GM12864 (cell line): ENCODE results near the gene PTGR3.
A peak's percentile ranks its signal among the peaks of the same experiment; 100 is the strongest.

ENCODE experiments used
- DNase-seq: peaks from one replicate; pipeline ENCODE4 v3.0.0-alpha.2; 2011; ENCODE audit warnings: low read depth
- H3K4me3 ChIP-seq: 2 replicates; pipeline ENCODE4 v1.5.1; 2011; ENCODE audit warnings: mild to moderate bottlenecking, low read depth, low read length, control low read depth
- TF ChIP-seq, protein P1 (sequence below): IDR thresholded peaks from 2 replicates; pipeline ENCODE4 v1.5.1; 2011; ENCODE audit warnings: low read depth, mild to moderate bottlenecking, moderate library complexity, low read length, control low read depth, inconsistent platforms; ENCODE audit errors: missing control alignments

The PTGR3 gene

DNA sequence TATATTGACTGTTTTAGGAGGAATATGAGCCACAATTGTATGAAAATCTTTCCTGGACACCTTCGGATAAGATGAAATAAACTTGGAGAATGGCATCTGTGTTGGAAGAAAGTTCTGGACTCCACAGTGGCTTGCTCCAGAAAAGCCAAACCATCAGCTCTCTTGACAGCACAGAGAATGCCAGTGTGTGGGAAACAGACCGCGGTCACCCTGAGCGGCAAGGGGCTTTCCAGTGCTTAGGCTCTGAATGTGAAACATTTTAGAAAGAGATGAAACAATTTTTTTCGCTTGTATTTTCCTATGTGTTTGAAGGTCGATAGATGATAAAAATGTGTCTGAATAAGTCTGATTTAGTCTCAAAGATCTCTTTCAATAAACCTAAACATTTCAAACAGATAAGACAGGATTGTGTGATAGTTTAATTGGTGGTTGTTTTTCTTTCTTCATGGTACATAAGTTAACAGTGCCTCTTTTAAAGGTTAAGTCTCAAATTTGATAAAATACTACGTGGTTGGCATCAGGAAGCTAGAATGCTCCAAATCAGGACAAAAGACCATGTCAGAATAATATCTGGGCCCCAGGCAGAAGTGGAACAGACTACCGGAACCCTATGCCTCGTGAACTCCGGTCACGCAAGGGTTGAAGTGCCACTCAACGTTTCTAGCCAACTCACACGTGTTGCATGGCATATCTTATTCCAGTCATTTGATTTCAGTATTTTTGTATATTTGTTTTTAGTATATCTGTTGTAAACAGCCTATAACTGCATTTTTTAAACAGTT is 28.9 kb downstream of the PTGR3 start:
- no peak overlapping the region for H3K4me3 ChIP-seq
- TF ChIP-seq, protein P1, sequence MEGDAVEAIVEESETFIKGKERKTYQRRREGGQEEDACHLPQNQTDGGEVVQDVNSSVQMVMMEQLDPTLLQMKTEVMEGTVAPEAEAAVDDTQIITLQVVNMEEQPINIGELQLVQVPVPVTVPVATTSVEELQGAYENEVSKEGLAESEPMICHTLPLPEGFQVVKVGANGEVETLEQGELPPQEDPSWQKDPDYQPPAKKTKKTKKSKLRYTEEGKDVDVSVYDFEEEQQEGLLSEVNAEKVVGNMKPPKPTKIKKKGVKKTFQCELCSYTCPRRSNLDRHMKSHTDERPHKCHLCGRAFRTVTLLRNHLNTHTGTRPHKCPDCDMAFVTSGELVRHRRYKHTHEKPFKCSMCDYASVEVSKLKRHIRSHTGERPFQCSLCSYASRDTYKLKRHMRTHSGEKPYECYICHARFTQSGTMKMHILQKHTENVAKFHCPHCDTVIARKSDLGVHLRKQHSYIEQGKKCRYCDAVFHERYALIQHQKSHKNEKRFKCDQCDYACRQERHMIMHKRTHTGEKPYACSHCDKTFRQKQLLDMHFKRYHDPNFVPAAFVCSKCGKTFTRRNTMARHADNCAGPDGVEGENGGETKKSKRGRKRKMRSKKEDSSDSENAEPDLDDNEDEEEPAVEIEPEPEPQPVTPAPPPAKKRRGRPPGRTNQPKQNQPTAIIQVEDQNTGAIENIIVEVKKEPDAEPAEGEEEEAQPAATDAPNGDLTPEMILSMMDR = no peak
- no peak for DNase-seq

DNA sequence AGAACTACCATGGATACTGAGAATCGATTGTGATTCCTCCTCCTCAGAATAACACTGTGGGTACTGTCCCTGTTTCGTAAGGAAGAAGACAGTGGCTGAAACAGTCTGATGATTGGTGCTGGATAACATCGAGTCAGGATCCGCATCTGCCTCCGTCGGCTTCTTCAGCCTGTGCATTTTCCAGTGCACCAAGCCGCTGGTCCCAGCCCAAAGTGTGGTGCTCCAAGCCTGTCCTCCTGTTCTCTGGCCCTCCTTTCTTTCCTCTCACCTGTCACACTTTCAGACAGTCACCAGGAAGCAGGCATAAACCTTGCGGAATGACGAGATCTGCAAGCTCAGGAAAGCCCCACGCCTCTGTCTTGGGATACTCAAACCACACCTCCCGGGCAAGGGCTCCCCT is 30.6 kb downstream of the PTGR3 start:
- DNase-seq = no peak
- TF ChIP-seq, protein P1 = no peak
- no peak overlapping the region for H3K4me3 ChIP-seq

DNA sequence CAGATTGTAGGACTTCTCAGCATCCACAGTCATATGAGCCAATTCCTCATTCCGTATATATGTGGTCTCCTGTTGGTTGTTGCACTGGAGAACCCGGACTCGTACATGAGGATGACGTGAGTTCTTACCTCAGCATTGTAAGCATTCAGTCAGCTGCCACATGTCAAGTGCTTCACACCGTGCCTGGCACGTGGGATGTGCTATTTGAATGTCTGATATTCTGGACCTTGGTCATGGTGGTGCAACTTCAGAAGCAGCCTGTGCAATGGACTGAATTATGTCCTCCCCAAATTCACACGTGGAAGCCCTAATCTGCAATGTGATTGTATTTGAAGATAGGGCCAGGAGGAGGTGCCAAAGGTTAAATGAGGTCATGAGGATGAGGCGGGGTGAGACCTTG is 32.1 kb downstream of the PTGR3 start:
- TF ChIP-seq, protein P1 = no peak

DNA sequence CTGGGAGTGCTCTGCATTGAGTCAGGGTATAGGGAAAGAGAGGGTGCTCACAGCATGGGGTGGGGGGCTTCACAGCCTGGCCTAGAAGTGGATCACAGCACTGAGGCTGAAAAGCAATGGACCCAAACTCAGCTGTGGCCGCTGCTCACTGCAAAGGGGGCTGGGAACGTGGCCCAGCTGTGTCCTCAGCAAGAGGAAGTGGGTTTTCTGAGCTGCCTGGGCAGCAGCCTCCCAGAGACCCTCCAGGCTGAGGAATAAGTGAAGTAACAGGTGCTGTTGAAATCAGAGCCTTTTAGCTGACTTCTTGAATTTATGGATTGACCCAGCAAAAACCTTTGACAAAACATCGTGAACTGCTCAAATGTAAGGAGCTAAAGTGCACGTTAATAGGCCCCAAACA is 35.2 kb downstream of the PTGR3 start:
- TF ChIP-seq, protein P1 = no peak
- DNase-seq = no peak
- H3K4me3 ChIP-seq = no peak overlapping the region

More for the DNA sequence above, 32.1 kb downstream of the PTGR3 start:
- H3K4me3 ChIP-seq = no peak overlapping the region
- no peak for DNase-seq

DNA sequence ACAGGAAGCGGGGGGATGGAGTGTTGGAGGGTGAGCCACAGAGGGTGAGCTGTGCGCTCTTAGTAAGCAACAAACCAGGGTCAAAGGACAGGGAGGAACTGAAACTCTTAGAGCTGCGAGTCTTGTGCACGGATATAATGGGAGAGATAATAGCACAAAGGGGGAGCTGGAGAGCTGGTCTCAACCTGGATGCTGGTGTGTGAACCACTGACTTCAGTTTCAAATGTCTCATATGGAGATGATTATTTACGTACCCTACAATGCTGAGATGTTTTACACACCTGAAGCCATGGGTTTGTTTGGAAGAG is 35.9 kb downstream of the PTGR3 start:
- H3K4me3 ChIP-seq = no peak overlapping the region
- peak; percentile 47 for DNase-seq
- TF ChIP-seq, protein P1 = peak; percentile 58

DNA sequence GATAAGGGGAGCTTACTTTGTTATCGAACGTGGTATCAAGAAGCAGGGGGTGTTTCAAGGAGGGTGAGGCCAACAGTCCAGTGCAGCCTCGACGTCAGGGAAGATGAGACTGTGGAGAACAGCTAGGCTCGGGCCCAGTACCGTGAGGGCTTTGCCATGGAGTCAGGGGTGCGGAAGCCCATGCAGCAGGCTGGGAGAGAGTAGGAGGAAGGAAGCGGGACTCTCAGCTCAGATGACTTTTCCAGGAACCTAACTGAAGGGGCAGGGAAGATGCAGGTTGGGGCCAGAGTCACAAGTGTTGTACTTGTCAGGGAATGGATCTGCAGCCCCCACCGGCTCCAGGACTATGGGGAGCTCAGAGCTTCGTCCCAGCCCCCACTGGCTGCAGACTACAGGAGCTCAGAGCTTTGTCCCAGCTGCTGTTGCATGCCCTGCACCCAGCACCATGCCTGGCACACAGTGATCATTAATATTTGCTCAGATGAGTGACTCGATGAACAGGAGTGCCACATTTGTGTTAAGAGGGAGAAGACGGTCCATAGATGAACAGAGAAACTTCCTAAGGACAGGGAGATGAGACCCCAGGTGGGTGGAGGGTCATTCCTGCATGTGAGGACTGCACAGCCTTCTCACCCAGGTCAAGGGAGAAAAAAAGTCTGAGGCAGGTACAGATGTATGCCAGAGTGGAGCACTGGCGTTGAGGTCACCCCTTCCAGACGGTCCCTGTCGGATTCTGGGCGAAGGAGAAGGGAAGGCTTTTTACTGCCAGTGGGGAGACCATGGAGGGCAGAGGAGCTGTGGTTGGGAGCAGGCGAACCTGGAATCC is 36.4 kb downstream of the PTGR3 start:
- TF ChIP-seq, protein P1 = no peak
- DNase-seq = no peak
- H3K4me3 ChIP-seq = no peak overlapping the region
